Measurements from ENCODE around the gene PAX8.

- no peak for TF ChIP-seq EP300 (IDR thresholded peaks at IDR 0.05; ENCODE audit: borderline replicate concordance)
- no peak for TF ChIP-seq RAD21 (IDR thresholded peaks at IDR 0.05; ENCODE audit: low read depth)
- TF ChIP-seq MAX (IDR thresholded peaks at IDR 0.05) = no peak
- TF ChIP-seq CEBPB (IDR thresholded peaks at IDR 0.05) = no peak
These were observed 81.2 kb downstream of the PAX8 start for GRCh38 chr2:113197347-113198047.
